Amygdala (tissue), 56 donors: ENCODE data around the gene DCUN1D2.

Source experiments
- DNase-seq, 56 donors: peaks; one replicate each; lab custom pipeline; 2025; lab: John Stamatoyannopoulos, UW

The DCUN1D2 gene

GRCh38 chr13:113428871-113429607 is 61.5 kb downstream of the DCUN1D2 start:
- DNase-seq, result no peak

DNA sequence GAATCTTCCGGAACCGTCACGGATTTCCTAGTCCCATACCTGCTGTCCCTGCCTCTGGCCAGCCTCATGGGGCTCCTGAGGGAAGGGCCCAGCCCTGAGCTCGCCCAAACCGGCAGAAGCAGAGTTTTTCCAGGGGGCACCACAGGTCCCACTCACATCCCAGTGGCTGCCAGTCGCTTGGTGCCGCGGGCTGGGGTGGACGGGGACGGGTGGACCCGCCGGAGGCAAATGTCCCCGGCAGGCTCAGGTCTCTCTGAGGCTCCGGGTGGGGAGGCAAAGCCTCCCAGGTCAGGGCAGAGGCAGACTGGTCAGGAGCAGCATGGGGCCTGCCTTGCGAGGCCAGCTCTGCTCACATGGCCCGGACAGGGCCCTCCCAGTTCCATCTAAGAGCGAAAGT is 62.0 kb downstream of the DCUN1D2 start:
- DNase-seq, result no peak

GRCh38 chr13:113427562-113428468 is 62.7 kb downstream of the DCUN1D2 start:
- DNase-seq, result no peak

DNA sequence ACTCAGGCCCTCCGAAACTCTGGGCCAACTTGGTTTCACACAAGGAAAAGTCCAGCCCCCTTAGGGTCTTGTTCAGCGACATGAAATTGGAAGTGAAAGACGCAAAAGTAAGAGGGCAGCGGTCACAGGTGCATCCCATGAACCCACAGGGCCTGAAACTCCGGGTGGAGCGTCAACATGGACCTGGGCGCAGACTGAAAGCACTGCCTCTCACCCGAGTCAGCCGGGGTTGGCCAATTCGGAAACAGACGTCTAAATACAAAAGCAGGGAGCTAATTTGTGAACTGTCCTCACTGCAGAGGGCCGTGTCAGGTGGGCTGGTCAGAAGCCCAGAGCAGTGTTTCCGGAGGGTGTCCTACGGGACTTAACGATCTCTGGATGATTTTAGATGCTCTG is 63.9 kb downstream of the DCUN1D2 start:
- no peak for DNase-seq

DNA sequence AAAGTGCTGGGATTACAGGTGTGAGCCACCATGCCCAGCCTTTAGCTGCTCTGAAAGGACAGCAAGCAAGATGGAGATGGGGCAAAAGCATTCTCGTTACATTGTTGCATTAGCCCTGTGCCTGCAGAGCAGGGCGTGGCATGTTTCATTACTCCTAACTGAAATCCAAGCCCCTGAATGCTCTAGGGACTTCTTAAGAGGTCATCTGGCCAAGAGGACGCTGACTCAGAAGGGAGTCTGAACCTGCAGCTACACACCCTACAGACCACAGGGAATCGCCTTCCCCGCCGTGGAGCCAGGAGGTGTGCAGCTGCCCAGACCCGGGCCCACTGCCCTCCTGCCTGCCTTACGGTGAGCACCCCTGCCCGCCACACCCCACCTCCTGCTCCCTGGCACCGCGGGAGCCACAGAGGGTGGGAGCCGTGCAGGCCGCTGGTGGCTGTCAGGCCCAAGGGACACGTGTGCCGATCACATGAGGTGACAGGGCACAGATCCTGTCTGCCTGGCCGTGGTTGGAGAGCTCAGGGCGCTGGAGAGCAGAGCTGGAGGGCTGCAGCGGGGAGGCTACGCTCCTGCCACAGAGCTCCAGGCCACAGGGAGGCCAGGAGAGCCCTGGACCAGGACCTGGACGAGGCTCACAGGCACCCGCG is 64.4 kb downstream of the DCUN1D2 start:
- DNase-seq, result no peak

DNA sequence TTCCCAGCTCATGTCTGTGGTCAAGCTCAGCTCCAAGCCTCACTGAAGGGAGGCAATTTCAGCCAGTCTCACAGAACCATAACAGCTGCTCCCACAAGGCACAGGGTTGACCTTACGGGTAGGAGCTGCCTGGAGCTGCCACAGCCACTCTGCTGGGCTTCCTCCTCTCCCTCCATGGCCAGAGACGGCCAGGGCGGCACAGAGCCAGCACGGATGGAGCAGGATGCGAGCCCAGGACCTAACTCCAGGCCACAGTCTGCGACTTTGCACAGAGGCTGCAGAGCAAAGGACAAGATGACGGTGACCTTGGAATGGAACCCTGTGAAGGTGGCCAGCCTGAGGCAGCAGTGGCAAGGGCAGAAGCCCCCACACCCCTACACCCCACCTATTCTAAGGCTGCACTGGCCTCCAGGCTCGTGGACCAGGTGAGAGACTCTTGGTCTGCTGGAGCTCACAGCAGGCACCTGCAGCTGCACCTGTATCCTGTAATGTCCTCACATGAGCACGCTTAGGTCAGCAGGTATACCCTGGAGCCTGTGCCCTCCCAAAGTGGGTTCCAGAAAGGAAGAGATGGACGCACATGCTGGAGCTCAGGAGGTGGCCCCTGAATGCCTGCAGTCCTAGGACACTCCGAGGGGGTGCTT is 66.9 kb downstream of the DCUN1D2 start:
- no peak for DNase-seq

- no peak for DNase-seq
These were observed 67.5 kb downstream of the DCUN1D2 start for GRCh38 chr13:113422807-113423519.

DNA sequence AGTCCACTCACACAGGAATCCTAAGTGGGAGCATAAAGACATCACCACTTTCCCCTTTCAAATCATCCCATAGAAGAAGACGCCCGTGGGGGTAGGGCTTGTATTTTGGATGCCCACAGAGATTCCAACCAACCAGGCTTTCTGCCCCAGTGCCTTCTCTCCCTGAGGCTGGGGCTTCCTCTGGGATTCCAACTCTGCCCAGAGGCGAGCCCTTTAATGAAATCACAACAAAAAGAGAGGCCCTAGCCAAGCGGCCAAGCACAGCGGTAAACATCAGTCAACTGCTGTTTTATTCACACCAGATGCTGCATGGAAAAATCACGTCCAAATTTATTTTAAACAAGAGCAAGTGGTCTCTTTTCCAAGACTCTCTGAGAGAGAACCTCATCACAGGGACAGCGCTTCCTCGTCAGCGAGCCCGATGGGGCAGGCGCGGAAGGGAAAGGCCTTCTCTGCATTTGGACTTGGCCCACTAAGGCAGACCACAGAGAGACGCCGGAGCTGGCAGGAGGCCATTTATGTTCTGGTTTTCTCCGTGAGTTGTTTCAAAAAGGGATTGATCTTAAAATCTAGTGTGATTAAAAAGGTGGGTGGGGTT is 68.7 kb downstream of the DCUN1D2 start:
- DNase-seq, result no peak

DNA sequence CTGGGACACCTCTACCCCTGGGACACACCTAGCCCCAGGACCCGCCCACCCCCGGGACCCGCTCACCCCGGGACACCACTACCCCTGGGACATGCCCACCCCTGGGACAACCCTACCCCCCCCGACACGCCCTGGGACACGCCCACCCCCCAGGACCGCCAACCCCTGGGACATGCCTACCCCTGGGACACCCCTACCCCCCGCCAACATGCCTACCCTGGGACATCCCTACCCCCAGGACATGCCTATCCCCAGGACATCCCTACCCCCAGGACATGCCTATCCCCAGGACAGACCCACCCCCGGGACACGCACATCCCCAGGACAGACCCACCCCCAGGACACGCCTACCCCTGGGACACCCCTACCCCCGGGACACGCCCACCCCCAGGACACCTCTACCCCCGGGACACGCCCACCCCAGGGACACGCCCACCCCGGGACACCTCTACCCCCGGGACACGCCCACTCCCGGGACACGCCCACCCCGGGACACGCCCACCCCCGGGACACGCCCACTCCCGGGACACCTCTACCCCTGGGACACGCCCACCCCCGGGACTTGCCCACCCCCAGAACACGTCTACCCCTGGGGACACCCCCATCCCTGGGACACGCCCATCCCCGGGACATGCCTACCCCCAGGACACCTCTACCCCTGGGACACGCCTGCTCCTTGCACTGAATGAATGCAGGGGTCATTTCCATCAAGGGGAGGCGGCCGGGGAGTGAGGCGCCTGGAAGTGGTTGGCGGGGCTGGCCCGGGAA is 69.5 kb downstream of the DCUN1D2 start:
- DNase-seq, result peak in 1 of 56 donors; percentile 23

DNA sequence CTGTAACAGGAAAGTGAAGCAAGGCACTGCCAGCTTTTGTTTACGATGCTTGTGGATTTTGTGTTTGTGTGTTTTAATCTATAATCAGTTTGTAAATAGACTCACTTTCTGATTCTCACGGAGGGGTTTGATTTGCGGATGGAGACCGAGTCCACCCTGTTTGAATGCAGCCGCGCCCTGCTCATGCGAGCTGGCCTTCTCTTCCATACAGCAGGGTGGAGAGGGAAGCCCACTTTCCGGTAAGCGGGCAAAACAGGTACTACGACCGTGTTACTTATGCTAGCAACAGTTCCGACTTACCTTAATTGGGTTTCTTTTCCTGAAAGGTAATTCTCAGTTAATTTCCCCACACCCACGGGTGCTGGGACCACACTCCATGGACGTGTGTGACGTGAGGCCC is 70.3 kb downstream of the DCUN1D2 start:
- DNase-seq, result no peak

DNA sequence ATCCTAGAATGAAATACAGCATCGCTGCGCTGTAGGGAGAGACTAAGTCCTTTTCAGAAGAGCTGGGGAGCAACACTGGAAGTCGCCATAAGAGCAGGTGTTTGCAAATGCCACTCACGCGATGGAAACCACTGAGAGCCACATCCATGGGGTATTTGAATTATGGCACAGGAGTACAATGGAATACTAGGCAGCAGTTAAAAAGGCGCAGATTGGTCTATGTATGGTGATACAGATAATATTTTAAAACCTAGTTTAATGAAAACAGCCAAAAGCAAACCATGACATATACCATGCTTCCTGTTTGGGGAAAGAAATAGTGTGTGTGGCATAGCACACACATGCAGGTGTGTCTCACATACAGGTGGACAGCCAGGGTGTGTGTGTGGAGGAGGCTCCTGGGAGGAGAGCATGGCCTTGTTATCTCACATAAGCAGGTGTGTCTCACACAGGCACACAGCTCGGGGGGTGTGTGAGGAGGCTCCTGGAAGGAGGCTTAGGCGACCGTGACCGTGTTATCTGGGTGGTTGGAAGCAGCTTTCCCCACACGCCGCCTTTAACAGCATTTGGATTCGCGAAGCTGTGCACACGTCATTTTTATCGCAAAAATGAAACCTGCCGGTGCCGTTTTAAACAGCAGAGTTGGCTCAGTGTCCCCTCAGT is 70.8 kb downstream of the DCUN1D2 start:
- no peak for DNase-seq

DNA sequence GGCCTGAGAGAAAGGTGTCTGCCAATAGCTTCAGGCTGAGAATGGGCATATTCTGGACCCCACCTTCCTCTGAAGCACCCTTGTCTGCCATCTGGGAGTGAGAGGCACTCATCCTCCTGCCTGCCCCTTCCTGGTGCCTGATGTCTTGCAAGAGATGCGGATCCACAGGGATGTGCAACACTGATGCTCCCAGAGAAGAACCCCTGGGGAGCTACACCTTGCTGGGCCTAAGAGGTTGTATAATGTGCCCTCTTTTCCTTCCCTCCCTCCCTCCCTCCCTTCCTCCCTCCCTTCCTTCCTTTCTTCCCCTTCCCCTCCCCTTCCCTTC is 71.8 kb downstream of the DCUN1D2 start:
- DNase-seq, result no peak

DNA sequence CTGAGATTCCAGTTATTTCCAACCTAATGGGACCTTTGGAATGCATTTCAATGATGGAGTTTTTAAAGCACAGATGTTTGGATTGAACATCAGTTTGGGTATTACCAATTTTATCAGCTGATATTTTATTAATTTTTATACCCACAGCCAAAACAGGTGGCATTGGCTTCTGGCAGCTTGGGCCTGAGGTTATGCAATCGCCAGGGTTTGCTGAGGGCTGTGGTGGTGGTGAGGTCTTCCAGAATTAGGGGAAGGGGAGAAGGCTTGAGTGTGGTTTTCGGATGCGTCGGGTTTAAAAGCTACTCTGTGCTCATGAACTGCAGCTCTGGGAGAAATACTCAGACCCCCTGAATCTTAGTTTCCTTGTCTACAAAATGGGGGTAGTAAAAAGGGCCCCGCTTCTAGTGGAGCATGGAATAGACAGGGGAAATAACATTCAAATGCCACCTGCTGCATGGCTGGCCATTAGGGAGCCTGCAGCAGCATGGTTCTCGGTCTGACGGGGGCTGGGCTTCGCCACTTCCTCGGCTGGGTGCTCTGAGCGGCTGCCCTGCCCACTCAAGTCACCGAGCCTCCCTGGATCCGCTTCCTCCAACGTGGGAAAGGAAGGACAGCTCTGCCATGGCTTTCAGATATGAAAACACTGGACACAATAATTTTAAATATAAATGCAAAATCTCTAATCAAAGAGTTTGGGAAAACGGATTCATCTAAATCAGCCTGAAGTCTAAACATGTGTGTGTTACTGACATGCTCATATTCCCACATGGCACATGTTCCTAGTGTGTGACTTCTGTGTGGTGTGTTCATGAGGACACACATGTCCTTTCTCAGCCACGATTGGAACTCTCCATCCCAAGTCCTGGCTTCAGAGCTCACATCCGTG is 72.4 kb downstream of the DCUN1D2 start:
- DNase-seq, result no peak

- DNase-seq, result no peak
These were observed 73.3 kb downstream of the DCUN1D2 start for GRCh38 chr13:113417008-113417751.

GRCh38 chr13:113415825-113416224 is 74.7 kb downstream of the DCUN1D2 start:
- DNase-seq, result no peak

- no peak for DNase-seq
These were observed 75.5 kb downstream of the DCUN1D2 start for GRCh38 chr13:113415032-113415431.

- DNase-seq, result no peak
These were observed 76.2 kb downstream of the DCUN1D2 start for GRCh38 chr13:113414335-113414734.
